ENCODE data around the gene RHOG.

DNA sequence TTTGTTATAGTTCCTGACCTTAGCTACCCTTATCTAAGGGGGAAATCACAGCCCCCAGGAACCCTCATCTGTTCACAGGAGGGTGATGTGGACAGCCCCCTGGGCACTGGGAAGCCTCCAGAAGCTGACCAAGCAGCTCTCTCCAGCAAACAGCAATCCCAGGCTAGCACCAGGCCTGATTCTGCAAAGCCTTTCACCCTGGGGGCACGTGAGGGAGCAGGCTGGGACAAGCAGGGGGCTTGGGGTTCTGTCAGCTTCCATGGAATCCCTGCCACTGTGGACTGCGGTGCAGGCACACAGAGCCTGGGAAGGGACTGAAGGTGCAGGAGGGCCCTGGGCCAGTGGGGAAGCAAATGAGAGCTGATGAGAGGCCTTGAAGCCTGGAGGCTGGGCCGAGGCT lies 30.3 kb downstream of the RHOG start:
- TF ChIP-seq, protein P1, sequence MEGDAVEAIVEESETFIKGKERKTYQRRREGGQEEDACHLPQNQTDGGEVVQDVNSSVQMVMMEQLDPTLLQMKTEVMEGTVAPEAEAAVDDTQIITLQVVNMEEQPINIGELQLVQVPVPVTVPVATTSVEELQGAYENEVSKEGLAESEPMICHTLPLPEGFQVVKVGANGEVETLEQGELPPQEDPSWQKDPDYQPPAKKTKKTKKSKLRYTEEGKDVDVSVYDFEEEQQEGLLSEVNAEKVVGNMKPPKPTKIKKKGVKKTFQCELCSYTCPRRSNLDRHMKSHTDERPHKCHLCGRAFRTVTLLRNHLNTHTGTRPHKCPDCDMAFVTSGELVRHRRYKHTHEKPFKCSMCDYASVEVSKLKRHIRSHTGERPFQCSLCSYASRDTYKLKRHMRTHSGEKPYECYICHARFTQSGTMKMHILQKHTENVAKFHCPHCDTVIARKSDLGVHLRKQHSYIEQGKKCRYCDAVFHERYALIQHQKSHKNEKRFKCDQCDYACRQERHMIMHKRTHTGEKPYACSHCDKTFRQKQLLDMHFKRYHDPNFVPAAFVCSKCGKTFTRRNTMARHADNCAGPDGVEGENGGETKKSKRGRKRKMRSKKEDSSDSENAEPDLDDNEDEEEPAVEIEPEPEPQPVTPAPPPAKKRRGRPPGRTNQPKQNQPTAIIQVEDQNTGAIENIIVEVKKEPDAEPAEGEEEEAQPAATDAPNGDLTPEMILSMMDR (IDR thresholded peaks at IDR 0.05) = no peak
- no peak for TF ChIP-seq POLR2A (IDR thresholded peaks at IDR 0.05)

Data from heart left ventricle (tissue), 13 donors.